Panc1 (cell line): Measurements from ENCODE around the gene CCSAP.

Experiments used
- POLR2AphosphoS5 ChIP-seq: IDR thresholded peaks from 2 replicates; pipeline ENCODE4 v1.6.1; 2012; ENCODE audit warnings: mild to moderate bottlenecking, low read depth, low read length, moderate library complexity
- TF ChIP-seq, protein P1 (sequence below): fragments of 450-650 bp; IDR thresholded peaks from 2 replicates; pipeline ENCODE4 v1.5.1; 2017; ENCODE audit warnings: mild to moderate bottlenecking

DNA sequence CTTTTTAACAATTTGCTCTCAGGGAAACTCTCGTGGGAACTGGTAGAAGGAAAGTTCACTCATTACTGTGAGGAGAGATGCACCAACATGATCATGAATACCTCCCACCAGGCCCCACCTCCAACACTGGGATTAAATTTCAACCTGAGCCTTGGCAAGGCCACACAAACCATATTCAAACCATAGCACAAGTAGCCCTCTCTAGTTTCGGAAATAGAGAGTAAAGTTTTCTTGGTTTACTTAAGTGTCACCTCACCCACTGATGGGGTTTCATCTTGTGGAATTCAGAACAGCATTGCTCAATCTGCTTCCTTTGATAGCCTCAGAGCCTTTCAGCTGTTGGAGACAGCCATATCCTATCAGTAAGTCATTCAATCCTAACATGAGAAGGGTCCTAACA is 25.5 kb upstream of the CCSAP start:
- TF ChIP-seq, protein P1, sequence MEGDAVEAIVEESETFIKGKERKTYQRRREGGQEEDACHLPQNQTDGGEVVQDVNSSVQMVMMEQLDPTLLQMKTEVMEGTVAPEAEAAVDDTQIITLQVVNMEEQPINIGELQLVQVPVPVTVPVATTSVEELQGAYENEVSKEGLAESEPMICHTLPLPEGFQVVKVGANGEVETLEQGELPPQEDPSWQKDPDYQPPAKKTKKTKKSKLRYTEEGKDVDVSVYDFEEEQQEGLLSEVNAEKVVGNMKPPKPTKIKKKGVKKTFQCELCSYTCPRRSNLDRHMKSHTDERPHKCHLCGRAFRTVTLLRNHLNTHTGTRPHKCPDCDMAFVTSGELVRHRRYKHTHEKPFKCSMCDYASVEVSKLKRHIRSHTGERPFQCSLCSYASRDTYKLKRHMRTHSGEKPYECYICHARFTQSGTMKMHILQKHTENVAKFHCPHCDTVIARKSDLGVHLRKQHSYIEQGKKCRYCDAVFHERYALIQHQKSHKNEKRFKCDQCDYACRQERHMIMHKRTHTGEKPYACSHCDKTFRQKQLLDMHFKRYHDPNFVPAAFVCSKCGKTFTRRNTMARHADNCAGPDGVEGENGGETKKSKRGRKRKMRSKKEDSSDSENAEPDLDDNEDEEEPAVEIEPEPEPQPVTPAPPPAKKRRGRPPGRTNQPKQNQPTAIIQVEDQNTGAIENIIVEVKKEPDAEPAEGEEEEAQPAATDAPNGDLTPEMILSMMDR = no peak
- no peak for TF ChIP-seq POLR2AphosphoS5
